Activated gamma-delta T cell treated with anti-CD3 and anti-CD28 coated beads, Interleukin-2, amount 50 U/mL, for 16 hours (primary cell): Measurements from ENCODE around the gene NEURL3.
A peak's percentile ranks its signal among the peaks of the same experiment; 100 is the strongest.
"Not testable (repeated sequence)": the region's sequence is repeated elsewhere in the genome, so short reads cannot be mapped to it uniquely, and the experiment has no call there.

ENCODE experiments used
- DNase-seq: peaks from one replicate; pipeline ENCODE4 v3.0.0-alpha.2; 2020; ENCODE audit warnings: low read depth

Gene NEURL3

GRCh38 chr2:96484091-96484490 lies 21.1 kb downstream of the NEURL3 start:
- no peak for DNase-seq

- DNase-seq = no peak
Observed at GRCh38 chr2:96477458-96477857, 27.7 kb downstream of the NEURL3 start.

GRCh38 chr2:96471772-96472171 lies 33.4 kb downstream of the NEURL3 start:
- DNase-seq = no peak

GRCh38 chr2:96470636-96471035 lies 34.5 kb downstream of the NEURL3 start:
- peak; percentile 40 for DNase-seq

GRCh38 chr2:96470109-96470508 lies 35.0 kb downstream of the NEURL3 start:
- DNase-seq = no peak

GRCh38 chr2:96468904-96469303 lies 36.3 kb downstream of the NEURL3 start:
- no peak for DNase-seq

- no peak for DNase-seq
Observed at GRCh38 chr2:96464651-96465050, 40.5 kb downstream of the NEURL3 start.

GRCh38 chr2:96464061-96464460 lies 41.1 kb downstream of the NEURL3 start:
- no peak for DNase-seq

GRCh38 chr2:96463119-96463518 lies 42.0 kb downstream of the NEURL3 start:
- DNase-seq = no peak

- not testable (repeated sequence) for DNase-seq
Observed at GRCh38 chr2:96461616-96462015, 43.5 kb downstream of the NEURL3 start.

- DNase-seq = no peak
Observed at GRCh38 chr2:96452053-96452452, 53.1 kb downstream of the NEURL3 start.

GRCh38 chr2:96449637-96450036 lies 55.5 kb downstream of the NEURL3 start:
- no peak for DNase-seq

GRCh38 chr2:96449174-96449573 lies 56.0 kb downstream of the NEURL3 start:
- DNase-seq = no peak

GRCh38 chr2:96447726-96448125 lies 57.4 kb downstream of the NEURL3 start:
- no peak for DNase-seq
